Stimulated activated CD4-positive, alpha-beta T cell treated with anti-CD3 and anti-CD28 coated beads, Interleukin-15, amount 100 ng/mL, for 1 hour (primary cell): ENCODE measurements around the gene MLF2.
"Not testable (repeated sequence)": the region's sequence is repeated elsewhere in the genome, so short reads cannot be mapped to it uniquely, and the experiment has no call there.

Source experiments
- DNase-seq, 2 donors: peaks; one replicate each; pipeline ENCODE4 v3.0.0-alpha.2; 2020; ENCODE audit warnings: low read depth in 1 of 2, low spot score in 1 of 2

MLF2 gene

GRCh38 chr12:6735448-6736191 lies 17.3 kb downstream of the MLF2 start:
- no peak for DNase-seq

- DNase-seq = no peak
These were observed 18.2 kb downstream of the MLF2 start for GRCh38 chr12:6734506-6735387.

GRCh38 chr12:6730169-6730568 lies 22.8 kb downstream of the MLF2 start:
- no peak for DNase-seq

GRCh38 chr12:6729186-6729585 lies 23.8 kb downstream of the MLF2 start:
- DNase-seq = no peak

GRCh38 chr12:6725350-6725749 lies 27.6 kb downstream of the MLF2 start:
- DNase-seq = no peak

- no peak for DNase-seq
These were observed 28.5 kb downstream of the MLF2 start for GRCh38 chr12:6724409-6724797.

- peak; percentile 85 to 88 for DNase-seq
These were observed 29.1 kb downstream of the MLF2 start, which contains the start of gene COPS7A for GRCh38 chr12:6723607-6724408. COPS7A (plus strand) TSS chr12:6724046; CDS start chr12:6724657, 611 bp downstream.

- DNase-seq = no peak
These were observed 30.1 kb downstream of the MLF2 start for GRCh38 chr12:6722863-6723262.

- DNase-seq = no peak
These were observed 36.0 kb downstream of the MLF2 start for GRCh38 chr12:6716874-6717437.

GRCh38 chr12:6716031-6716873 lies 36.7 kb downstream of the MLF2 start:
- not testable (repeated sequence) for DNase-seq

- DNase-seq = no peak
These were observed 44.0 kb downstream of the MLF2 start for GRCh38 chr12:6708960-6709394.

- not testable (repeated sequence) for DNase-seq
These were observed 44.6 kb downstream of the MLF2 start for GRCh38 chr12:6708351-6708750.

- DNase-seq = no peak
These were observed 49.3 kb downstream of the MLF2 start for GRCh38 chr12:6703631-6704030.

GRCh38 chr12:6701078-6701768 lies 51.7 kb downstream of the MLF2 start:
- DNase-seq = no peak

- peak in 1 of 2 donors; percentile 38 for DNase-seq
These were observed 52.3 kb downstream of the MLF2 start, which contains the start of gene PIANP for GRCh38 chr12:6700646-6701051. PIANP (minus strand) TSS chr12:6700815; CDS start chr12:6698061, 2,754 bp downstream.

GRCh38 chr12:6699989-6700645 lies 52.8 kb downstream of the MLF2 start:
- no peak for DNase-seq

- DNase-seq = no peak
These were observed 53.5 kb downstream of the MLF2 start for GRCh38 chr12:6699259-6699988.
